Measurements from ENCODE around the gene LRRC71. TPM values are rescaled to one million over a fixed set of nuclear protein-coding genes. Genes with fewer than 3 reads are reported as not detected.

The LRRC71 gene
- not detected for total RNA-seq

DNA sequence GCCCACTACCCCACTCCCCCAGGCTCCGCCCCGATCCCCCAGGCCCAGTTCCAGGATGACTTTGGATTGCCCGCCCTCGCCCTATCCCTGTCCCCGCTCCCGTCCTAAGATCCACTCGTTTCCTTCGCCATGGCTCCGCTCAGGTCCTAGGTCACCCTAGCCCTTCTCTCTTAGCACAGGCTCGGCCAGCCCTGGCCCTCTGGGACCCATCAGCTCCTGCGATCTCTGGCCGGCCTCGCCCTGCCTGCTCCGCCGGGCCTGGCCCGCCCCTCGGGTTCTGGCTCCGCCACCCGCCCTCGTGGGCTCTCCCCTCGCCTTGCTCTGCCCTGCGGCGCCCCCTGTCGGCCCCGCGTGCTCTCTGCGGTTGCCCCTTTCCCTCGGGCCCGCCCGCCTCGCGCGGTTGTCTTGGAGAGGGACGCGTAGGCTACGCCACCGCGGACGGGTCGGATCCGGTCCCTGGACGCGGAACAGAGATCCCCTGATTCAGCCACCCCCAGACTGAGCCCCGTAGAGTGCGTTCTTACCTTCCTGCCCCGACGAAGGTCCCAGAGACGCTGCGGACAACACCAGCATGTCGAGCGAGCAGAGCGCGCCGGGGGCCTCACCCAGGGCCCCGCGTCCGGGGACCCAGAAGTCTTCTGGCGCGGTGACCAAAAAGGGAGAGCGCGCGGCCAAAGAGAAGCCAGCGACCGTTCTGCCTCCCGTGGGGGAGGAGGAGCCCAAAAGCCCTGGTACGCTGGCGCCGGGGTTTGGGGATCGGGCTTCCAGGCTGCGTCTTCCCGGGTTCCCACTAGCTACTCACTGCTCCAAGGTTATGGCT is at the start of gene LRRC71:
TSS of gene LRRC71 (plus strand) at position 400 of the 820 bp plus-strand sequence. CDS start at position 572, 172 bp downstream.
- H3K4me3 ChIP-seq (ENCODE audit: low read depth, poor library complexity, severe bottlenecking): no peak within 1 kb of the TSS
- peak; percentile 23 to 93 for DNase-seq (ENCODE audit: low spot score in 2 of 2)
- intact Hi-C loops (cut with DNase I; ENCODE audit: low total_unique reads): no loop called here
- 6 to 8% methylated on average over 65 to 67 of the region's 71 CpGs for WGBS, 2 donors
- TF ChIP-seq POLR2A (IDR thresholded peaks at IDR 0.05): no peak
- TF ChIP-seq, protein P1, sequence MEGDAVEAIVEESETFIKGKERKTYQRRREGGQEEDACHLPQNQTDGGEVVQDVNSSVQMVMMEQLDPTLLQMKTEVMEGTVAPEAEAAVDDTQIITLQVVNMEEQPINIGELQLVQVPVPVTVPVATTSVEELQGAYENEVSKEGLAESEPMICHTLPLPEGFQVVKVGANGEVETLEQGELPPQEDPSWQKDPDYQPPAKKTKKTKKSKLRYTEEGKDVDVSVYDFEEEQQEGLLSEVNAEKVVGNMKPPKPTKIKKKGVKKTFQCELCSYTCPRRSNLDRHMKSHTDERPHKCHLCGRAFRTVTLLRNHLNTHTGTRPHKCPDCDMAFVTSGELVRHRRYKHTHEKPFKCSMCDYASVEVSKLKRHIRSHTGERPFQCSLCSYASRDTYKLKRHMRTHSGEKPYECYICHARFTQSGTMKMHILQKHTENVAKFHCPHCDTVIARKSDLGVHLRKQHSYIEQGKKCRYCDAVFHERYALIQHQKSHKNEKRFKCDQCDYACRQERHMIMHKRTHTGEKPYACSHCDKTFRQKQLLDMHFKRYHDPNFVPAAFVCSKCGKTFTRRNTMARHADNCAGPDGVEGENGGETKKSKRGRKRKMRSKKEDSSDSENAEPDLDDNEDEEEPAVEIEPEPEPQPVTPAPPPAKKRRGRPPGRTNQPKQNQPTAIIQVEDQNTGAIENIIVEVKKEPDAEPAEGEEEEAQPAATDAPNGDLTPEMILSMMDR (IDR thresholded peaks at IDR 0.05): no peak

GRCh38 chr1:156873659-156874058 is 46.8 kb upstream of the LRRC71 start:
- no peak for DNase-seq (ENCODE audit: low spot score in 2 of 2)
- TF ChIP-seq POLR2A (IDR thresholded peaks at IDR 0.05): no peak
- TF ChIP-seq, protein P1 (IDR thresholded peaks at IDR 0.05): no peak
- WGBS, 2 donors: 91 to 95% methylated on average over 18 of the region's 18 CpGs
- intact Hi-C loops (cut with DNase I; ENCODE audit: low total_unique reads): no loop called here
- no peak overlapping the region for H3K4me3 ChIP-seq (ENCODE audit: low read depth, poor library complexity, severe bottlenecking)

DNA sequence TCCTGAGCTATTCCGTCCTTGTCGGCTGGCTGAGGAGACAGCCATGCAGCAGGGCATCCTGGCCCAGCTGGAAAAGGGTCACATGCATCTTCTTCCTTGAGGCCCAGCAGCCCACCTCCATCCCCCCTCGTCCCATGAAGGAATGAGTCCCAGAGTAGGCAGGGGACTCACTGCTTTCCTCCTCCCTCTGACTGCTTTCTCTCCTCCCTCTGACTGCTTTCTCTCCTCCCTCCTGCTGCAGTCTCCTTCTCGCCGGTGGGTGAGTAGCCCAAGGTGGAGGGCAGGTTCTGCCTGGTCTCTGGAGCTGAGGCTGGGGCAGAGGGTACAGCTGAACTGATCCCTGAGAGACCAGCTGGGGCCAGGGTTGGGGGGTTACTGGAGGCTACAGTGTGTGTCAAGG is 46.3 kb upstream of the LRRC71 start:
- intact Hi-C loops (cut with DNase I; ENCODE audit: low total_unique reads): no loop called here
- TF ChIP-seq POLR2A (IDR thresholded peaks at IDR 0.05): no peak
- TF ChIP-seq, protein P1 (IDR thresholded peaks at IDR 0.05): no peak
- no peak for DNase-seq (ENCODE audit: low spot score in 2 of 2)
- H3K4me3 ChIP-seq (ENCODE audit: low read depth, poor library complexity, severe bottlenecking): no peak overlapping the region
- 93 to 95% methylated on average over 3 to 5 of the region's 5 CpGs for WGBS, 2 donors

GRCh38 chr1:156874572-156875340 is 45.7 kb upstream of the LRRC71 start:
- intact Hi-C loops (cut with DNase I; ENCODE audit: low total_unique reads): no loop called here
- TF ChIP-seq, protein P1 (IDR thresholded peaks at IDR 0.05): no peak
- no peak for TF ChIP-seq POLR2A (IDR thresholded peaks at IDR 0.05)
- DNase-seq (ENCODE audit: low spot score in 2 of 2): no peak

DNA sequence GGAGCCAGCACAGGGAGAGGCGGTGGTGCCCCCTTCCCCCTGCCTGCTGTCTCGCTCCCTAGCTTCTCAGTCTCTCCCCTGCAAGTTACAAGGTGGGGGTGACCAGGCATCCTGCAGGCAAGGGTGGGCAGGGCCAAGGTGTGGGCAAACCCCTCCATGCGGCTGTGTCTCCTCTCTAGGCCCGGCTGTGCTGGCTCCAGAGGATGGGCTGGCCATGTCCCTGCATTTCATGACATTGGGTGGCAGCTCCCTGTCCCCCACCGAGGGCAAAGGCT is 45.2 kb upstream of the LRRC71 start:
- intact Hi-C loops (cut with DNase I; ENCODE audit: low total_unique reads): no loop called here
- 67 to 83% methylated on average over 2 to 5 of the region's 5 CpGs for WGBS, 2 donors
- TF ChIP-seq, protein P1 (IDR thresholded peaks at IDR 0.05): no peak
- no peak for TF ChIP-seq POLR2A (IDR thresholded peaks at IDR 0.05)
- no peak overlapping the region for H3K4me3 ChIP-seq (ENCODE audit: low read depth, poor library complexity, severe bottlenecking)
- no peak for DNase-seq (ENCODE audit: low spot score in 2 of 2)

More at GRCh38 chr1:156874572-156875340, 45.7 kb upstream of the LRRC71 start:
- no peak overlapping the region for H3K4me3 ChIP-seq (ENCODE audit: low read depth, poor library complexity, severe bottlenecking)
- WGBS, 2 donors: 81 to 83% methylated on average over 16 of the region's 16 CpGs

Data from lower leg skin (tissue), 4 donors.